HepG2 (cell line): ENCODE data around the gene RAB3D. TPM values are rescaled to one million over a fixed set of nuclear protein-coding genes. Genes with fewer than 3 reads are reported as not detected.

Experiments used
- KDM2A ChIP-seq: sonication (generic); formaldehyde crosslinking; IDR thresholded peaks from 2 replicates; pipeline ENCODE4 v1.4.0; 2020; ENCODE audit warnings: low read depth, missing genetic modification reagents, borderline replicate concordance
- POLR2AphosphoS5 ChIP-seq: IDR thresholded peaks from 2 replicates; pipeline ENCODE4 v1.6.1; 2012; ENCODE audit warnings: low read depth, low read length
- RFX1 ChIP-seq: fragments of 450-650 bp; IDR thresholded peaks from 2 replicates; pipeline ENCODE4 v1.6.1; 2017
- SRF ChIP-seq: IDR thresholded peaks from 2 replicates; pipeline ENCODE4 v1.6.1; 2011; ENCODE audit warnings: mild to moderate bottlenecking, low read depth, low read length, moderate library complexity
- TOPORS ChIP-seq: sonication (generic); formaldehyde crosslinking; IDR thresholded peaks from 2 replicates; pipeline ENCODE4 v1.8.0; 2023; ENCODE audit warnings: mild to moderate bottlenecking, missing genetic modification reagents
- ZNF263 ChIP-seq: sonication (generic); formaldehyde crosslinking; IDR thresholded peaks from 2 replicates; pipeline ENCODE4 v1.4.0; 2020; ENCODE audit warnings: missing genetic modification reagents
- ZNF747 ChIP-seq: sonication (generic); formaldehyde crosslinking; IDR thresholded peaks from 2 replicates; pipeline ENCODE4 v1.8.1; 2023; ENCODE audit warnings: missing genetic modification reagents, mild to moderate bottlenecking, borderline replicate concordance
- ZSCAN30 ChIP-seq: sonication (generic); formaldehyde crosslinking; IDR thresholded peaks from 2 replicates; pipeline ENCODE4 v1.5.0; 2020; ENCODE audit warnings: mild to moderate bottlenecking, missing genetic modification reagents
- polyA plus RNA-seq, 8 experiments: library from polyadenylated mRNA; depleted of rRNA in 3 of 8; stranded (reverse) in 7 of 8; unstranded in 1 of 8; fragments of >200 nt; fragmentation: Illumina TruSeq in 4 of 8; extraction: Trizol in 4 of 8; gene quantifications; 2 replicates each; pipeline versions ENCODE4 v1.2.1 to v1.2.3, GENCODE V29; 2011 to 2016; ENCODE audit warnings: low read depth in 4 of 8, missing spikeins in 1 of 8, mixed read lengths in 1 of 8; ENCODE audit not compliant: insufficient read depth in 1 of 8
- total RNA-seq, 5 experiments: library from RNA; depleted of rRNA; stranded (reverse); fragments of >200 nt; fragmentation: Illumina TruSeq; extraction: Trizol; gene quantifications; 2 replicates each; pipeline ENCODE4 v1.2.3, GENCODE V29; 2016; ENCODE audit warnings: low read depth in 1 of 5
- TF ChIP-seq, protein P1 (sequence below): sonication (generic); formaldehyde crosslinking; IDR thresholded peaks from 2 replicates; pipeline ENCODE4 v1.8.0; 2022; ENCODE audit warnings: missing genetic modification reagents, mild to moderate bottlenecking, borderline replicate concordance
- TF ChIP-seq, protein P2 (sequence below): sonication (generic); formaldehyde crosslinking; IDR thresholded peaks from 2 replicates; pipeline ENCODE4 v1.4.0; 2020; ENCODE audit warnings: mild to moderate bottlenecking, missing genetic modification reagents, borderline replicate concordance
- TF ChIP-seq, protein P3 (sequence below): sonication (generic); formaldehyde crosslinking; IDR thresholded peaks from 2 replicates; pipeline ENCODE4 v1.4.0; 2020; ENCODE audit warnings: mild to moderate bottlenecking, missing genetic modification reagents
- TF ChIP-seq, protein P4 (sequence below): sonication (generic); formaldehyde crosslinking; IDR thresholded peaks from 2 replicates; pipeline ENCODE4 v1.5.0; 2020; ENCODE audit warnings: mild to moderate bottlenecking, missing genetic modification reagents, borderline replicate concordance
- TF ChIP-seq, protein P5 (sequence below): sonication (generic); formaldehyde crosslinking; IDR thresholded peaks from 2 replicates; pipeline ENCODE4 v1.5.0; 2020; ENCODE audit warnings: missing genetic modification reagents
- TF ChIP-seq, protein P6 (sequence below): IDR thresholded peaks from 2 replicates; pipeline ENCODE4 v1.6.1; 2016; ENCODE audit warnings: control low read depth
- TF ChIP-seq, protein P7 (sequence below): sonication (generic); formaldehyde crosslinking; IDR thresholded peaks from 2 replicates; pipeline ENCODE4 v1.4.0; 2020; ENCODE audit warnings: mild to moderate bottlenecking, missing genetic modification reagents

The RAB3D gene
- total and polyA plus RNA-seq, 2 of the 13 experiments (the other 11 are each of a cell fraction or from before 2014, with no cell fraction given): 2.0 to 16.1 TPM

DNA sequence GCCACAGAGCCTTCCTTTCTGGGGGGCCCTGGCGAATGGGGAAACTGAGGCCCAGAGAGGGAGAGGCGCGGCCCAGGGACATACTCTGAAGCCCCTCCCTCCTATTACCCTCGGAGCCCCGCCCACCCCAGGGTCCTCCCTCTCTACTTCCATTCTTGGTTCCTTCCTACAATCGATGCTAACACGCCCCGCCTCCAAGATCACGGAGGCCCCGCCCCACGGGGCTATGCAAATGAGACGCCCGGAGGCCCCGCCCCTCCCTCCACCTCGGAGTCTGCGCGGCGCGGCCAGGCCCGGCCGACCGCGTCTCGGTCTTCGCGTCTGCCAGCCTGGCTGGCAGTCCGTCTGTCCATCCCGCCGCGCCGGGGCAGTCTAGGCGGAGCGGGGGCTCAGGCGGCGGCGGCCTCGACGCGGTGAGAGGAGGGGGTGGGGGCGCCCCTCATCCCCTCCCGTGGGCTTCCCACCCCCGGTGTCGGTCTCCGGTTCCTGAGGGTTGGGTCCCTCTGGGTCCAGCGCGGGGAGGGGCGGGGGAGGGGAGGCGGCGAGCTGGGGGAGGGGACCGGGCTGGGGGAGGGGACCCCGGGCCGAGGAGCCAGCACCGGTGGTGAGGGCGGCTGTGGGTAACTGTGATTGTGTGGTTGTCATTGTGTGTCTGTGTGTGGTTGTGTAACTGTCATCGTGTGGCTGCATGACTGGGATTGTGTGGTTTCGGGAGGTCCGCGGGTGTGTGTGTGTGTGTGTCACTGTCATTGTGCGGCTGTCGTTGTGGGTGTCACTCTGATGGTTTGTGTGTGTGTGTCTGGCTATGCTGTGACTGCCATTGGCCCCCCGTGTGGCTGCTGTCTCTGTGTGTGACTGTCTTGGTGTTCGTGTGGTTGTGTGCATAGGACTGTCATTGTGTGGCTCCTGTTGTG is 16.0 kb upstream of the RAB3D start, which contains the start of gene PLPPR2 (continued):
- peak; percentile 74 for TF ChIP-seq KDM2A (CRISPR knock-in tag)
- no peak for TF ChIP-seq RFX1
- TF ChIP-seq, protein P1, sequence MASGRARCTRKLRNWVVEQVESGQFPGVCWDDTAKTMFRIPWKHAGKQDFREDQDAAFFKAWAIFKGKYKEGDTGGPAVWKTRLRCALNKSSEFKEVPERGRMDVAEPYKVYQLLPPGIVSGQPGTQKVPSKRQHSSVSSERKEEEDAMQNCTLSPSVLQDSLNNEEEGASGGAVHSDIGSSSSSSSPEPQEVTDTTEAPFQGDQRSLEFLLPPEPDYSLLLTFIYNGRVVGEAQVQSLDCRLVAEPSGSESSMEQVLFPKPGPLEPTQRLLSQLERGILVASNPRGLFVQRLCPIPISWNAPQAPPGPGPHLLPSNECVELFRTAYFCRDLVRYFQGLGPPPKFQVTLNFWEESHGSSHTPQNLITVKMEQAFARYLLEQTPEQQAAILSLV (CRISPR knock-in tag): 0 out of 2 replicates have a peak, but pooled peaks have one; percentile 11
- TF ChIP-seq SRF: peak; percentile 38; the same call in 1 of the 2 replicates
- TF ChIP-seq, protein P2, sequence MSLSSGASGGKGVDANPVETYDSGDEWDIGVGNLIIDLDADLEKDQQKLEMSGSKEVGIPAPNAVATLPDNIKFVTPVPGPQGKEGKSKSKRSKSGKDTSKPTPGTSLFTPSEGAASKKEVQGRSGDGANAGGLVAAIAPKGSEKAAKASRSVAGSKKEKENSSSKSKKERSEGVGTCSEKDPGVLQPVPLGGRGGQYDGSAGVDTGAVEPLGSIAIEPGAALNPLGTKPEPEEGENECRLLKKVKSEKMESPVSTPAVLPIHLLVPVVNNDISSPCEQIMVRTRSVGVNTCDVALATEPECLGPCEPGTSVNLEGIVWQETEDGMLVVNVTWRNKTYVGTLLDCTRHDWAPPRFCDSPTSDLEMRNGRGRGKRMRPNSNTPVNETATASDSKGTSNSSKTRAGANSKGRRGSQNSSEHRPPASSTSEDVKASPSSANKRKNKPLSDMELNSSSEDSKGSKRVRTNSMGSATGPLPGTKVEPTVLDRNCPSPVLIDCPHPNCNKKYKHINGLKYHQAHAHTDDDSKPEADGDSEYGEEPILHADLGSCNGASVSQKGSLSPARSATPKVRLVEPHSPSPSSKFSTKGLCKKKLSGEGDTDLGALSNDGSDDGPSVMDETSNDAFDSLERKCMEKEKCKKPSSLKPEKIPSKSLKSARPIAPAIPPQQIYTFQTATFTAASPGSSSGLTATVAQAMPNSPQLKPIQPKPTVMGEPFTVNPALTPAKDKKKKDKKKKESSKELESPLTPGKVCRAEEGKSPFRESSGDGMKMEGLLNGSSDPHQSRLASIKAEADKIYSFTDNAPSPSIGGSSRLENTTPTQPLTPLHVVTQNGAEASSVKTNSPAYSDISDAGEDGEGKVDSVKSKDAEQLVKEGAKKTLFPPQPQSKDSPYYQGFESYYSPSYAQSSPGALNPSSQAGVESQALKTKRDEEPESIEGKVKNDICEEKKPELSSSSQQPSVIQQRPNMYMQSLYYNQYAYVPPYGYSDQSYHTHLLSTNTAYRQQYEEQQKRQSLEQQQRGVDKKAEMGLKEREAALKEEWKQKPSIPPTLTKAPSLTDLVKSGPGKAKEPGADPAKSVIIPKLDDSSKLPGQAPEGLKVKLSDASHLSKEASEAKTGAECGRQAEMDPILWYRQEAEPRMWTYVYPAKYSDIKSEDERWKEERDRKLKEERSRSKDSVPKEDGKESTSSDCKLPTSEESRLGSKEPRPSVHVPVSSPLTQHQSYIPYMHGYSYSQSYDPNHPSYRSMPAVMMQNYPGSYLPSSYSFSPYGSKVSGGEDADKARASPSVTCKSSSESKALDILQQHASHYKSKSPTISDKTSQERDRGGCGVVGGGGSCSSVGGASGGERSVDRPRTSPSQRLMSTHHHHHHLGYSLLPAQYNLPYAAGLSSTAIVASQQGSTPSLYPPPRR (CRISPR knock-in tag): no peak
- peak; percentile 54; the same call in 1 of the 2 replicates for TF ChIP-seq ZNF747 (CRISPR knock-in tag)
- TF ChIP-seq, protein P3, sequence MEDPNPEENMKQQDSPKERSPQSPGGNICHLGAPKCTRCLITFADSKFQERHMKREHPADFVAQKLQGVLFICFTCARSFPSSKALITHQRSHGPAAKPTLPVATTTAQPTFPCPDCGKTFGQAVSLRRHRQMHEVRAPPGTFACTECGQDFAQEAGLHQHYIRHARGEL (CRISPR knock-in tag): no peak
- no peak for TF ChIP-seq TOPORS
- TF ChIP-seq, protein P4, sequence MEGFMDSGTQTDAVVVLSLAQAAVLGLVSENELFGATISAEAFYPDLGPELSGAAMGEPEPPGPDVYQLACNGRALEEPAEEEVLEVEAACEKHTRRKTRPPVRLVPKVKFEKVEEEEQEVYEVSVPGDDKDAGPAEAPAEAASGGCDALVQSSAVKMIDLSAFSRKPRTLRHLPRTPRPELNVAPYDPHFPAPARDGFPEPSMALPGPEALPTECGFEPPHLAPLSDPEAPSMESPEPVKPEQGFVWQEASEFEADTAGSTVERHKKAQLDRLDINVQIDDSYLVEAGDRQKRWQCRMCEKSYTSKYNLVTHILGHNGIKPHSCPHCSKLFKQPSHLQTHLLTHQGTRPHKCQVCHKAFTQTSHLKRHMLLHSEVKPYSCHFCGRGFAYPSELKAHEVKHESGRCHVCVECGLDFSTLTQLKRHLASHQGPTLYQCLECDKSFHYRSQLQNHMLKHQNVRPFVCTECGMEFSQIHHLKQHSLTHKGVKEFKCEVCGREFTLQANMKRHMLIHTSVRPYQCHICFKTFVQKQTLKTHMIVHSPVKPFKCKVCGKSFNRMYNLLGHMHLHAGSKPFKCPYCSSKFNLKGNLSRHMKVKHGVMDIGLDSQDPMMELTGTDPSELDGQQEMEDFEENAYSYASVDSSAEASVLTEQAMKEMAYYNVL: no peak
- no peak for TF ChIP-seq ZNF263 (CRISPR knock-in tag)
- TF ChIP-seq, protein P5, sequence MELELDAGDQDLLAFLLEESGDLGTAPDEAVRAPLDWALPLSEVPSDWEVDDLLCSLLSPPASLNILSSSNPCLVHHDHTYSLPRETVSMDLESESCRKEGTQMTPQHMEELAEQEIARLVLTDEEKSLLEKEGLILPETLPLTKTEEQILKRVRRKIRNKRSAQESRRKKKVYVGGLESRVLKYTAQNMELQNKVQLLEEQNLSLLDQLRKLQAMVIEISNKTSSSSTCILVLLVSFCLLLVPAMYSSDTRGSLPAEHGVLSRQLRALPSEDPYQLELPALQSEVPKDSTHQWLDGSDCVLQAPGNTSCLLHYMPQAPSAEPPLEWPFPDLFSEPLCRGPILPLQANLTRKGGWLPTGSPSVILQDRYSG (CRISPR knock-in tag): no peak
- TF ChIP-seq, protein P6, sequence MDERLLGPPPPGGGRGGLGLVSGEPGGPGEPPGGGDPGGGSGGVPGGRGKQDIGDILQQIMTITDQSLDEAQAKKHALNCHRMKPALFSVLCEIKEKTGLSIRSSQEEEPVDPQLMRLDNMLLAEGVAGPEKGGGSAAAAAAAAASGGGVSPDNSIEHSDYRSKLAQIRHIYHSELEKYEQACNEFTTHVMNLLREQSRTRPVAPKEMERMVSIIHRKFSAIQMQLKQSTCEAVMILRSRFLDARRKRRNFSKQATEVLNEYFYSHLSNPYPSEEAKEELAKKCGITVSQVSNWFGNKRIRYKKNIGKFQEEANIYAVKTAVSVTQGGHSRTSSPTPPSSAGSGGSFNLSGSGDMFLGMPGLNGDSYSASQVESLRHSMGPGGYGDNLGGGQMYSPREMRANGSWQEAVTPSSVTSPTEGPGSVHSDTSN (CRISPR knock-in tag): no peak
- no peak for TF ChIP-seq ZSCAN30 (CRISPR knock-in tag)
- TF ChIP-seq POLR2AphosphoS5: peak; percentile 21; the same call in 1 of the 2 replicates
- TF ChIP-seq, protein P7, sequence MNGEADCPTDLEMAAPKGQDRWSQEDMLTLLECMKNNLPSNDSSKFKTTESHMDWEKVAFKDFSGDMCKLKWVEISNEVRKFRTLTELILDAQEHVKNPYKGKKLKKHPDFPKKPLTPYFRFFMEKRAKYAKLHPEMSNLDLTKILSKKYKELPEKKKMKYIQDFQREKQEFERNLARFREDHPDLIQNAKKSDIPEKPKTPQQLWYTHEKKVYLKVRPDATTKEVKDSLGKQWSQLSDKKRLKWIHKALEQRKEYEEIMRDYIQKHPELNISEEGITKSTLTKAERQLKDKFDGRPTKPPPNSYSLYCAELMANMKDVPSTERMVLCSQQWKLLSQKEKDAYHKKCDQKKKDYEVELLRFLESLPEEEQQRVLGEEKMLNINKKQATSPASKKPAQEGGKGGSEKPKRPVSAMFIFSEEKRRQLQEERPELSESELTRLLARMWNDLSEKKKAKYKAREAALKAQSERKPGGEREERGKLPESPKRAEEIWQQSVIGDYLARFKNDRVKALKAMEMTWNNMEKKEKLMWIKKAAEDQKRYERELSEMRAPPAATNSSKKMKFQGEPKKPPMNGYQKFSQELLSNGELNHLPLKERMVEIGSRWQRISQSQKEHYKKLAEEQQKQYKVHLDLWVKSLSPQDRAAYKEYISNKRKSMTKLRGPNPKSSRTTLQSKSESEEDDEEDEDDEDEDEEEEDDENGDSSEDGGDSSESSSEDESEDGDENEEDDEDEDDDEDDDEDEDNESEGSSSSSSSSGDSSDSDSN (CRISPR knock-in tag): no peak
